Measurements from ENCODE around the gene NUDT22.

Gene NUDT22

DNA sequence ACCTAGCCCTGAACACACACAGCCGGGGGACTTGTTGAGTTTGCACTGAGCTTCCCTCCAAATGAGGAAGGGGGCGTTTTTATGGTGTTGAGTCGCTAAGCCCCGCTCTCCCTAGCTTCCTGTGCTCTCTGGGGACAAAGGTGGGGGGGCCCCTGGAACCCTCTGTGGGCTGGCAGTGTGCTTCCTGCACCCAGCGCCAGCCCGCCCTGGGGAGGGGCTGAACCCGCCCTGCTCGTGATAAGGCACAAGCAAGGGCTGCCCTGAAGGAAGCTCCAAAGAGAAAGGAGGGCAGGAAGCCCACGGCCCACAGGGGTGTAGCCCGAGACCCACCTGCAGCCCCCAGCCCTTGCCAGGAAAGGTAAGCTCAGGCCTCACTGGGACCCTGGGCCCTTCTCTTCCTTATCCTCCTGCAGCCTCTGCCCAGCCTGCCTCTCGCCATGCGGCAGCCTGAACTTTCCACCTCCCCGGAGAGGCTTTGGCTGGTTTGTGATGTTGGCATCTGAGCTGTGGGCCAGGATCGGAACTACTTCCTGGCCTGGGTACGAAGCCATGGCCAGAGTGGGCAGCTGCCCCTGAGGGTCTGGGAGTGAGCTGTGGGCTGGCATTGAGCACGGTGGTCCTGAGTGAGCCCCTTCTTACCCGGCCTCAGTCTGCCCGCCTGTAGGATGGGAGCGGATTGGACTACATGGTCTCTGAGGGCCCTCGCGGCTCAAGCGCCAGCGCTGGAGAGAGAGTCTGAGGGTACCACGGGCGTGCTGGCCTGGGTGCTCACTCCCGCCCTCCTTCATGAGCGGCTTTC, 19.4 kb upstream of the NUDT22 start, which contains the start of gene FERMT3:
FERMT3 (plus strand) TSS at position 265 of the 799 bp plus-strand sequence. CDS start 644 bp downstream, outside the sequence.
- in situ Hi-C loops (cut with MboI; ENCODE audit: low sequenced_read_pairs), result no loop called here

- in situ Hi-C loops (cut with MboI; ENCODE audit: low sequenced_read_pairs), result no loop called here
Observed at GRCh38 chr11:64207256-64208085, 18.6 kb upstream of the NUDT22 start.

GRCh38 chr11:64208086-64208795, 17.8 kb upstream of the NUDT22 start:
- in situ Hi-C loops (cut with MboI; ENCODE audit: low sequenced_read_pairs), result no loop called here

DNA sequence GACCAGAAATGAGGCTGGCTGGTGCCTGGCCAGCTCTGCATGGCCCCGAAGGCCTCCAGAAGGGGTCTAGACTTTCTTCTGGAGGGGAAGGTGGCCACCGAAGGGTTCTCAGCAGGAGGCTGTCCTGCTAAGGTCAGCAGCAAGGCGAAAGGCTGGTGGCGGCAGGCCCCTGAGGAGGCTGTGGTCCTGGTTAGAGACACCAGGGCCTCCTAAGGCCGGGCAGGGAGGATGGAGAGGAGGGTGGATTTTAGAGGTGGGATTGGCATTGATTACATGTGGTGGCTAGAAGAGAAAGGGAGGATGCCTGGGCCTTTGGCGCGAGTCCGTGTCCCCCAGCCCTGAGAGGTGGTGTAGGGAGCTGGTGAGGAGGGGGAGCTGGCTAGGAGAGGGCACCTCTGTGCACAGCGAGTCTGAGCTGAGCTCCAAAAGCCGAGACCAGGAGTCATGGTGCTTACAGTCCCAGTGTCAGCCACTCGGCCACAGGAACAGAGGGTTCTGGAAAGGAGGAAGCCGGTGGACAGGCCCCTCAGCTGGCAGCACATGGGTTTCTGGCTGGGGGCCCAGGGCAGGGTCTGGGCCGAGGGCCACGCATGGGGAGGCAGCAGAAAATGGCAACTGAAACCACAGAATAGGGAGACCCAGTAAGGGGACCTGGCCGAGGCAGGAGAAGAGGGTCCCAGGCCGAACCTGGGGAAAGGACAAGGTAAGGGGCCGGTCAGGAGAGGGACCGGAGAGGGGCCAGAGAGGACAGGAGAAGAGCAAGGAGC, 17.1 kb upstream of the NUDT22 start:
- in situ Hi-C loops (cut with MboI; ENCODE audit: low sequenced_read_pairs), result no loop called here

GRCh38 chr11:64209563-64209843, 16.6 kb upstream of the NUDT22 start:
- in situ Hi-C loops (cut with MboI; ENCODE audit: low sequenced_read_pairs), result no loop called here

DNA sequence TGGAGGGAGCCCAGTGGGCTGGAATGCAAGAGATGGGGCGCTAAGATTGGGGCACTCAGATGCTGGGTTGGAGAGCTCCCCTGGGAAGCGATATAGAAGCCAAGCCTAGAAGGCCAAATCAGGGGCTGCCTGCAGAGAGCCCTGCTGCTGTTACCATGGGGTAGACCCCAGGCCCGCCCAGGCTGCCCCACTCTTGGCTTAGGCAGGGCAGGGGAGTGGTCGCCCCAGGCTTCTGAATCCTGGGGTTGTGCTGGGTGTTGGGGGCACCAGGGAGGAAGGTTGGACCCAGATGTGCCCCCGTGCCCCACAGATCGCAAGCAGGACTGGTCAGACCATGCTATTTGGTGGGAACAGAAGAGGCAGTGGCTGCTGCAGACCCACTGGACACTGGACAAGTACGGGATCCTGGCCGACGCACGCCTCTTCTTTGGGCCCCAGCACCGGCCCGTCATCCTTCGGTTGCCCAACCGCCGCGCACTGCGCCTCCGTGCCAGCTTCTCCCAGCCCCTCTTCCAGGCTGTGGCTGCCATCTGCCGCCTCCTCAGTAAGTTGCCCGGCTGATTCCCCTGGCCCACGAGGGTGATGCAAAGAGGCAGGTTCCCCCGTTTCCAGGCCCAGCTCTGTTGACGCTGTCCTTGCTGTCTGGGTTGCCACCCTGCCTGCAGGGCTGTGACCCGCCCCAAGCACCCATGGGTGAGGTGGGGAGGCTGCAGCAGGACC, 15.6 kb upstream of the NUDT22 start:
- in situ Hi-C loops (cut with MboI; ENCODE audit: low sequenced_read_pairs), result no loop called here

DNA sequence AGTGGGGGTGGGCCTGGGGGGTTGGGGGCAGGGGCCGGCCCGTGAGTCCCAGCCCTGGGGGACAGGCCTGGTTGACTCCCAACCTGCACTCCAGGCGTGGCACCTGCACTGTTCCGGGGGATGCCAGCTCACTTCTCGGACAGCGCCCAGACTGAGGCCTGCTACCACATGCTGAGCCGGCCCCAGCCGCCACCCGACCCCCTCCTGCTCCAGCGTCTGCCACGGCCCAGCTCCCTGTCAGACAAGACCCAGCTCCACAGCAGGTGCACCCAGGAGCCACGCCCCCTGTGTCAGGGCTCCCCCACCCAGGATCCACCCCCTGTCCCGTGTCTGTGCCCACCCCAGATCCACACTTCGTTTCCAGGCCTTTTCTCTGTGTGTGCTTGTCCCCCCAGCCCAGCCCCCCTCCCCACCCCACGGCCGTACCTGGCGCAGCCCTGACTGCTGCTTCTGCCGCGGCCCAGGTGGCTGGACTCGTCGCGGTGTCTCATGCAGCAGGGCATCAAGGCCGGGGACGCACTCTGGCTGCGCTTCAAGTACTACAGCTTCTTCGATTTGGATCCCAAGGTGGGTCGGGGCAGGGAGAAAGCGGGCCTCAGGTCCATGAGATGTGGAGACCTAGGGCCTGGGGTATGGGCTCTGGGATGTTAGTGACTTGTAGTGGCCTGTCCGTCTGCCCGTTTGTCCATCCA, 14.7 kb upstream of the NUDT22 start:
- in situ Hi-C loops (cut with MboI; ENCODE audit: low sequenced_read_pairs), result no loop called here

DNA sequence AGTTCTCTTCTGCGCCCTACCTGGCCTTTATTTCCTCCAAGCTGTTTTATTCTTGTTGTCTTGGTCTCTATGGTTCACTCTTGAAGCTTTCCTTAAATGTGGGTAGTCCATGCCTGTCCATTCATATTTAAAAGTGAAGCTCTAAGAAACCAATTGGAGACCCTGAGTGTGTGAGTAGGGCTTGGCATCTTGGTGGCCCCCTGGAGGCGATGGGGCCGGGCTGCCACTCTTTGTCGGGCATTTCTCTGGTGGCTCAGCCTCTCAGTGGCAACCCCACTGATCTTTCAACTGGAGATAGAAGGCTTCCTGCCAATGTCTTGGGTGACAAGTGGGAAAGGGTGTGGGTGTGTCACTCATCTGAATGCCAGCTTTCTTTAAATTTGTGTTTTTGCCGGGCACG, 9.2 kb upstream of the NUDT22 start:
- in situ Hi-C loops (cut with MboI; ENCODE audit: low sequenced_read_pairs), result no loop called here

DNA sequence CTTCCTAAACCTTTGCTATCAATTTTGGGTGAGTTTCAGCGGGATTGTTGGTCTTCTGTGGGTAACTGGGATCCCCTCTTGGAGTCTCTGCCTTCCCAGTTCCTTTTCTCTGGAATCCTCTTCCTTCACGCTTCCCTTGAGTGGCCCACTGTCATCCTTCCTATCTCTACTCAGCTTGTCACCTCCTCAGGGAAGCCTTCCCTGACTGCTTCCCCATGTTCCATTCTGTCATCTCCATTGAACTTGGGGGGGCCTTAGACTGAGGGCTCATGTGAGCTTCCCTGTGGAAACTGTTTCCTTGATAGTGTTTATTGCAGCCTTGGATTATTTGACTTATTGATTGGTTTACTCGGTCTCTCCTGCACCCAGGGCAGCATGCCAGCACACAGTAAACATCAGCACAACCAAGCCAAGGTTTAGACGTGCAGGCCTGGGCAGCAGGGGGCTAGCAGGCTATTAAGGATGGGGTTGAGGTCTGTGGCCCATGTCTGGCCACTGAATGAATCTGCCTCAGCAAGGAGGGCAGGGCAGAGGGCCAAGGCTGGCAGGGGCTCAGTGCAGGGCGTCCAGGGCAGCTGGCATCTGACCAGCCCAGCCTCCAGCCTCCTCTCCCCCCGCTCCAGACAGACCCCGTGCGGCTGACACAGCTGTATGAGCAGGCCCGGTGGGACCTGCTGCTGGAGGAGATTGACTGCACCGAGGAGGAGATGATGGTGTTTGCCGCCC, 7.3 kb upstream of the NUDT22 start:
- in situ Hi-C loops (cut with MboI; ENCODE audit: low sequenced_read_pairs), result no loop called here

- in situ Hi-C loops (cut with MboI; ENCODE audit: low sequenced_read_pairs), result no loop called here
Observed at GRCh38 chr11:64219354-64219684, 6.8 kb upstream of the NUDT22 start.

- in situ Hi-C loops (cut with MboI; ENCODE audit: low sequenced_read_pairs), result no loop called here
Observed at GRCh38 chr11:64219755-64220154, 6.3 kb upstream of the NUDT22 start.

- in situ Hi-C loops (cut with MboI; ENCODE audit: low sequenced_read_pairs), result no loop called here
Observed at GRCh38 chr11:64220271-64220670, 5.8 kb upstream of the NUDT22 start.

- in situ Hi-C loops (cut with MboI; ENCODE audit: low sequenced_read_pairs), result no loop called here
Observed at GRCh38 chr11:64220798-64221197, 5.3 kb upstream of the NUDT22 start.

DNA sequence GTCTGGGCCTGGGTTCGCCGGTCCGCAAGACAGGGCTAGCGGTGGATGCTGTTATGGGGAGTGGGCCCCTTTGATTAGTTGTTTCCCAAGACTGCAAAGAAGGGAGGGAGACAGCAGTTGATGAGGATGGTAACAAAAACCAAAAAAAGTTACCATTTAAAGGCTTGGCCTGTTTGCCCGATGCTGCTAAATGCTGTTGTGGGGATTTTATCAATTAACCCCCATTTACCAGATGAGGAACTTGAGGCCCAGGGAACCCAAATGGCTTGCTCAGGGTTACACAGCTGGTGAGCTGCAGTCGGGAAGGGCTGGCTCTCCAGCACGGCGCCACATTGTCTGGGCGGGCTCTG, 3.4 kb upstream of the NUDT22 start:
- in situ Hi-C loops (cut with MboI; ENCODE audit: low sequenced_read_pairs), result no loop called here

DNA sequence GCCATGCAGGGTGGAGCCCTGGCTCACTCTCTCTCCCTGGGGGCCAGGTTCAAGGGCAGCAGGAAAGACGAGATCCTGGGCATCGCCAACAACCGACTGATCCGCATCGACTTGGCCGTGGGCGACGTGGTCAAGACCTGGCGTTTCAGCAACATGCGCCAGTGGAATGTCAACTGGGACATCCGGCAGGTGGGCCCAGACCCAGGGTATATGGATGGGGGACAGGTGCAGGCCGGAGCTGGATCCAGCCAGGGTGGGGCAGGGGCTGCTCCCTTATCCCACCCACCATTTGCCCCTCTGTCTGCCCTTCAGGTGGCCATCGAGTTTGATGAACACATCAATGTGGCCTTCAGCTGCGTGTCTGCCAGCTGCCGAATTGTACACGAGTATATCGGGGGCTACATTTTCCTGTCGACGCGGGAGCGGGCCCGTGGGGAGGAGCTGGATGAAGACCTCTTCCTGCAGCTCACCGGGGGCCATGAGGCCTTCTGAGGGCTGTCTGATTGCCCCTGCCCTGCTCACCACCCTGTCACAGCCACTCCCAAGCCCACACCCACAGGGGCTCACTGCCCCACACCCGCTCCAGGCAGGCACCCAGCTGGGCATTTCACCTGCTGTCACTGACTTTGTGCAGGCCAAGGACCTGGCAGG, 2.9 kb upstream of the NUDT22 start:
- in situ Hi-C loops (cut with MboI; ENCODE audit: low sequenced_read_pairs), result no loop called here

DNA sequence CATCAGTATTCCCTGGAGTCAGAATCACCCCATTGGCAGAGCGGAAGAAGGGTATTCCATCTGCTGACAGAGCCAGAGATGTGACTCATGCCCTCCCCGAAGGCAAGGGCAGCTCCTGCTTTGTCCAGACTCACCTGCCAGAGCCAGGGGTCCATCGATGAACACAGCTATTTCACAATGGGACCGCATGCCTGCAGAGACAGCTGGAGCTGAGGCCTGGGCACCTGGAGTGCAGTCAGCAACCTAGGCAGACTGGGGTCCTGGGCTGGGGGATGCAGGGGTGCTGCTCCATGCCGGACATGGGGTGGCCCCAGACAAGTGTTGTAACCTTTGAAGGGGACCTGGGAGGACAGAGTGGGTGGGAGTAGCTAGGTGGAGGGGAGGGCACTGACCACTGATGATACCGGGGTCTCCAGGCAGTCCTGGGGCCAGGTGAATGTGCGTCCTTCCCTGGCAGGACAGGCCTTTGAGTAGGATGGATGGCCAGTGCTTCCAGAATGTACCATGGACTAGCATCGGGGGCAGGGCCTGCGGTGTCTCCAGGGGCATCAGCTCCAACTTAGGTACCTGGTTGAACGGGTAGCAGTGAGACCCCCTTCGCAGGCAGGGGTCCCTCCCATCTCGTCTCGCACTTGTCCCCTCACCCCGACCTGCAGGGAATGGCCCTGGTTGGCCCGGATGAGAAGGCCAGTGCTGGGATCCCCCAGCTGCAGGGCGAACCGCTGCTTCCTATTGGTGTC, 1.8 kb upstream of the NUDT22 start:
- in situ Hi-C loops (cut with MboI; ENCODE audit: low sequenced_read_pairs), result no loop called here

DNA sequence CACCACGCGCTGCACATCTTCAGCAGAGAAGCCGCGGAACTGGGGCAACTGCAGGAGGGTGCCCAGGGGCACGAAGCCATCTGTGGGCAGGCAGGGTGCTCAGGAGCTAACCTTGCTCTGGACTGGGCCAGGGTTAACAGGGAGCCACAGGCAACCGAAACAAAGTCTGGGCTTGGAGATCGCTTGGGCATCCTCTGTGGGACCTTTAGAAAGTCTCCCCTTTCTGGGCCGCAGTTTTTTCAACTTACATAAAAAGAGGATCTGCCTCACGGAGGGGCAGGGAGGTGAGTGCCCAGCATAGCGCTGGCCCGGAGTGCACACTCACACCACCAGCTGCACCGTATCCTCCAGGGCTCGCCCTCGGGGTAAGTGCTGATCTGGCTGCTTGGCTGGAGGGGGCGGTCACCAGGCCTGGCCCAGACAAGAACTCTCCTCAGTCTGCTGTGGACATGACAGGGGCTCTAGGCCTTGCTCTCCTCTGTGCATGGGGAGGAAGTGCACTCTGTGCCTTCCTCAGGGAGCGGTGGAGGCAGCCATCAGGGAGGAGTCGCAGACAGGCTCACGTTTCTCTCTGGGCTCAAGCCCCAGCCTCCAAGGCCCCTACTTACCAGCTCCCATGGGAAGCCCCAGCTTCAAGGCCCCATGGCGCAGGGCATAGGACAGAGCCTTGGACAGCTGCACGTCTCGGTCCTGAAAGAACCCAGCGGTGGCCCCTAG, 1.0 kb upstream of the NUDT22 start:
- in situ Hi-C loops (cut with MboI; ENCODE audit: low sequenced_read_pairs), result loop anchor here (25.0 kb wide), 1 partner anchor 112 kb away; the partner anchor contains the start of gene CCDC88B

All from HL-60/S4 treated with phorbol 12-myristate 13-acetate at 8.2 ng/mL for 4 days and 3 days (cell line).